A549 (cell line): ENCODE measurements around the gene REN. TPM values are rescaled to one million over a fixed set of nuclear protein-coding genes. Genes with fewer than 3 reads are reported as not detected.

Experiments
- ATAC-seq, 2 experiments: fragments of 200-7000 bp in 1 of 2; fragments of >200 bp in 1 of 2; cut with Nextera tagmentation in 1 of 2; cut with Tn5 transposase in 1 of 2; 3 replicates each; pipeline versions ENCODE4 v1.8.0 to v1.9.1; 2018 to 2020; ENCODE audit warnings: mild to moderate bottlenecking in 1 of 2, moderate library complexity in 1 of 2
- CTCF ChIA-PET: fragments of 300-600 bp; sonication (Branson Sonifier 250); formaldehyde crosslinking; extraction: SDS; loops from one replicate; lab custom pipeline; 2021; ENCODE audit warnings: antibody characterized with exemption, inconsistent platforms; lab: Yijun Ruan, JAX
- POLR2A ChIA-PET: fragments of 350-600 bp; formaldehyde crosslinking; extraction: SDS; loops from one replicate; lab custom pipeline; 2021; ENCODE audit warnings: antibody characterized with exemption, inconsistent platforms; lab: Yijun Ruan, JAX
- DNase-seq, 2 experiments: peaks; one replicate each; pipeline versions ENCODE4 v3.0.0 to v3.0.0-alpha.2; 2011 to 2016; ENCODE audit warnings: low read depth in 1 of 2, low spot score in 1 of 2
- FAIRE-seq: peaks from 2 replicates; lab custom pipeline; 2011; peaks lifted over from hg19 to GRCh38; lab: Jason Lieb, UNC
- H3K27ac ChIP-seq, 2 experiments: fragments of >200 bp; sonication (Bioruptor Twin); formaldehyde crosslinking; 3 replicates each; pipeline ENCODE4 v1.5.1; 2016 to 2017
- H3K4me1 ChIP-seq: fragments of >200 bp; sonication (Bioruptor Twin); formaldehyde crosslinking; 3 replicates; pipeline ENCODE4 v1.6.1; 2016
- H3K4me2 ChIP-seq: fragments of >200 bp; sonication (Bioruptor Twin); formaldehyde crosslinking; 3 replicates; pipeline ENCODE4 v1.6.1; 2016
- H3K4me3 ChIP-seq: fragments of >200 bp; sonication (Bioruptor Twin); formaldehyde crosslinking; 3 replicates; pipeline ENCODE4 v1.5.1; 2016
- H3K9me3 ChIP-seq: fragments of >200 bp; sonication (Bioruptor Twin); formaldehyde crosslinking; 3 replicates; pipeline ENCODE4 v1.6.1; 2016
- ATOH8 ChIP-seq: fragments of 250-450 bp; sonication (Bioruptor Pico); IDR thresholded peaks from 2 replicates; pipeline ENCODE4 v1.5.0; 2020; ENCODE audit warnings: low read depth, mild to moderate bottlenecking, moderate library complexity
- BCL3 ChIP-seq: fragments of >200 bp; sonication (Bioruptor Twin); formaldehyde crosslinking; IDR thresholded peaks from 3 replicates; pipeline ENCODE4 v1.6.1; 2016
- BHLHE40 ChIP-seq: IDR thresholded peaks from 2 replicates; pipeline ENCODE4 v1.6.1; 2012; ENCODE audit warnings: low read depth, low read length, inconsistent platforms
- CHD2 ChIP-seq: fragments of 150-350 bp; IDR thresholded peaks from 2 replicates; pipeline ENCODE4 v1.6.1; 2014; ENCODE audit warnings: low read length; ENCODE audit not compliant: partially characterized antibody
- CTCF ChIP-seq: fragments of >200 bp; sonication (Bioruptor Twin); formaldehyde crosslinking; IDR thresholded peaks from 3 replicates; pipeline ENCODE4 v1.5.1; 2016
- ESRRA ChIP-seq: fragments of 150-350 bp; IDR thresholded peaks from 2 replicates; pipeline ENCODE4 v1.6.1; 2014; ENCODE audit warnings: mild to moderate bottlenecking, low read length, borderline replicate concordance
- FOSB ChIP-seq: fragments of 250-450 bp; sonication (Bioruptor Pico); IDR thresholded peaks from 2 replicates; pipeline ENCODE4 v1.5.0; 2020; ENCODE audit warnings: mild to moderate bottlenecking, moderate library complexity
- FOXS1 ChIP-seq: fragments of 250-450 bp; sonication (Bioruptor Pico); IDR thresholded peaks from 2 replicates; pipeline ENCODE4 v1.5.0; 2020; ENCODE audit warnings: mild to moderate bottlenecking, moderate library complexity
- HDAC2 ChIP-seq: fragments of 200-600 bp; sonication (generic); IDR thresholded peaks from 2 replicates; pipeline ENCODE4 v1.6.1; 2016
- MAZ ChIP-seq: fragments of 150-350 bp; IDR thresholded peaks from 2 replicates; pipeline ENCODE4 v1.6.1; 2014; ENCODE audit warnings: antibody characterized with exemption, low read depth, low read length, borderline replicate concordance
- MYC ChIP-seq: IDR thresholded peaks from 2 replicates; pipeline ENCODE4 v1.6.1; 2012; ENCODE audit warnings: mild to moderate bottlenecking, inconsistent platforms, low read length, improper control_type of control experiment, borderline replicate concordance
- NPAS2 ChIP-seq: fragments of 250-450 bp; sonication (Bioruptor Pico); IDR thresholded peaks from 2 replicates; pipeline ENCODE4 v1.8.0; 2022; ENCODE audit warnings: mild to moderate bottlenecking, moderate library complexity, borderline replicate concordance
- NR3C1 ChIP-seq: fragments of >200 bp; sonication (Bioruptor Twin); formaldehyde crosslinking; IDR thresholded peaks from 3 replicates; pipeline ENCODE4 v1.6.1; 2017
- PHF8 ChIP-seq: fragments of 200-600 bp; sonication (generic); IDR thresholded peaks from 2 replicates; pipeline ENCODE4 v1.6.1; 2016; ENCODE audit warnings: low read depth, mild to moderate bottlenecking, antibody characterized with exemption, moderate library complexity, borderline replicate concordance
- RARB ChIP-seq: fragments of 250-450 bp; sonication (Bioruptor Pico); IDR thresholded peaks from 2 replicates; pipeline ENCODE4 v1.8.0; 2021; ENCODE audit warnings: mild to moderate bottlenecking, moderate library complexity
- RCOR1 ChIP-seq: fragments of 150-350 bp; IDR thresholded peaks from 2 replicates; pipeline ENCODE4 v1.6.1; 2014; ENCODE audit warnings: antibody characterized with exemption, low read length, low read depth
- REST ChIP-seq: fragments of 200-600 bp; sonication (generic); IDR thresholded peaks from 2 replicates; pipeline ENCODE4 v1.6.1; 2016; ENCODE audit warnings: antibody characterized with exemption, mild to moderate bottlenecking, moderate library complexity
- RFX5 ChIP-seq: fragments of 450-650 bp; IDR thresholded peaks from 2 replicates; pipeline ENCODE4 v1.7.1; 2014; ENCODE audit warnings: antibody characterized with exemption, mild to moderate bottlenecking, moderate library complexity
- RNF2 ChIP-seq: fragments of 200-600 bp; sonication (generic); IDR thresholded peaks from 2 replicates; pipeline ENCODE4 v1.6.1; 2016; ENCODE audit warnings: low read depth, mild to moderate bottlenecking, antibody characterized with exemption, moderate library complexity, borderline replicate concordance
- TP53 ChIP-seq: fragments of 250-450 bp; sonication (Bioruptor Pico); IDR thresholded peaks from 2 replicates; pipeline ENCODE4 v1.5.0; 2021; ENCODE audit warnings: mild to moderate bottlenecking, moderate library complexity
- USF2 ChIP-seq: fragments of 450-650 bp; IDR thresholded peaks from 2 replicates; pipeline ENCODE4 v1.6.1; 2014; ENCODE audit warnings: antibody characterized with exemption
- ZFP36 ChIP-seq: fragments of 450-650 bp; IDR thresholded peaks from 2 replicates; pipeline ENCODE4 v1.6.1; 2014; ENCODE audit warnings: borderline replicate concordance; ENCODE audit not compliant: partially characterized antibody
- ZNF302 ChIP-seq: fragments of 250-450 bp; sonication (Bioruptor Pico); IDR thresholded peaks from 2 replicates; pipeline ENCODE4 v1.9.0; 2021; ENCODE audit warnings: inconsistent platforms, mild to moderate bottlenecking, moderate library complexity
- ZSCAN20 ChIP-seq: fragments of 250-450 bp; sonication (Bioruptor Pico); IDR thresholded peaks from 2 replicates; pipeline ENCODE4 v1.8.0; 2022; ENCODE audit warnings: mild to moderate bottlenecking, moderate library complexity
- WGBS: methylation state at CpG from one replicate; pipeline ENCODE4 v1.1.6; 2017; ENCODE audit errors: missing lambda C conversion rate; 5-methylcytosine and 5-hydroxymethylcytosine counted together
- polyA plus RNA-seq, 4 experiments: library from polyadenylated mRNA; depleted of rRNA in 3 of 4; stranded (reverse); fragments of >200 nt; fragmentation: RNase III in 1 of 4; extraction: RNeasy Plus Mini Kit Qiagen cat#74134 plus additional on column Dnase treatment in 1 of 4; gene quantifications; 2 replicates in 3 of 4; 3 replicates in 1 of 4; pipeline ENCODE4 v1.2.3, GENCODE V29; 2011 to 2017

REN gene
- polyA plus RNA-seq, 2 of the 4 experiments (the other 2 are of a cell fraction) = not detected

GRCh38 chr1:204151552-204152309 is 14.4 kb downstream of the REN start, which contains the start of gene ETNK2:
Gene ETNK2 (minus strand): TSS chr1:204152044. CDS start chr1:204151852, 192 bp downstream.
- peak within 1 kb of the TSS; percentile 100 for H3K4me2 ChIP-seq
- peak; percentile 55 to 69 for ATAC-seq
- POLR2A ChIA-PET = interaction anchor here (0.6 to 1.4 kb wide), 4 partner anchors 21 to 285 kb away, joined by 3 to 4 read pairs (median 4); no protein-coding TSS in a partner anchor
- peak within 1 kb of the TSS; percentile 78 to 85 for H3K27ac ChIP-seq
- no peaks in the 10 kb centered on the region for H3K9me3 ChIP-seq
- H3K4me1 ChIP-seq = peaks cover 16% of the 10 kb centered on the region
- peak within 1 kb of the TSS; percentile 96 for H3K4me3 ChIP-seq
- 5% methylated on average over 16 of the region's 94 CpGs for WGBS
- DNase-seq = peak; percentile 33 to 83
- TF ChIP-seq REST (peak; percentile 71), FOSB (CRISPR knock-in tag) (no peak), CHD2 (peak; percentile 57), NPAS2 (CRISPR knock-in tag) (no peak), MAZ (no peak), BCL3 (no peak), PHF8 (peak; percentile 25; the same call in 1 of the 2 replicates)
- no peak for FAIRE-seq
- CTCF ChIA-PET = interaction anchor here (1.2 to 6.2 kb wide), 6 partner anchors 9 to 247 kb away, joined by 3 to 62 read pairs (median 12); no protein-coding TSS in a partner anchor

GRCh38 chr1:204150702-204151551 is 15.2 kb downstream of the REN start:
- 72% methylated on average over 24 of the region's 33 CpGs for WGBS

More at GRCh38 chr1:204150702-204151551, 15.2 kb downstream of the REN start:
- ATAC-seq (peak; percentile 12 to 18; a peak in 4 of 6 replicates), FAIRE-seq (no peak), DNase-seq (no peak)
- no peak for TF ChIP-seq NPAS2 (CRISPR knock-in tag)
- no peak for TF ChIP-seq RCOR1
- TF ChIP-seq ATOH8 = no peak
- TF ChIP-seq ZSCAN20 = no peak
- TF ChIP-seq CTCF = no peak
- no peak for TF ChIP-seq HDAC2
- TF ChIP-seq ESRRA = no peak
- TF ChIP-seq ZFP36 = no peak
- no peak for TF ChIP-seq RNF2
- TF ChIP-seq BHLHE40 = no peak
- no peak for TF ChIP-seq MYC
- no peak for TF ChIP-seq NR3C1
- no peak for TF ChIP-seq RFX5
- TF ChIP-seq RARB (CRISPR knock-in tag) = no peak
- no peak for TF ChIP-seq FOXS1 (CRISPR knock-in tag)
- no peak for TF ChIP-seq FOSB (CRISPR knock-in tag)
- TF ChIP-seq USF2 = no peak
- no peak for TF ChIP-seq ZNF302 (CRISPR knock-in tag)
- no peak for TF ChIP-seq TP53 (CRISPR knock-in tag)
- Histone ChIP-seq H3K4me3 (peak overlapping the region; percentile 96), H3K4me2 (peak overlapping the region; percentile 100), H3K9me3 (no peaks in the 10 kb centered on the region), H3K27ac (peak overlapping the region; percentile 78 to 85), H3K4me1 (peaks cover 16% of the 10 kb centered on the region)
- ChIA-PET CTCF (interaction anchor here (1.2 to 6.2 kb wide), 7 partner anchors 8 to 248 kb away, joined by 3 to 62 read pairs (median 9); no protein-coding TSS in a partner anchor), POLR2A (interaction anchor here (0.7 kb wide), 1 partner anchor 284 kb away, joined by 4 read pairs; no protein-coding TSS in a partner anchor)
